HTR-8/SVneo (cell line): ENCODE data around the gene SLC25A5.
A peak's percentile ranks its signal among the peaks of the same experiment; 100 is the strongest.
"Not testable (repeated sequence)": the region's sequence is repeated elsewhere in the genome, so short reads cannot be mapped to it uniquely, and the experiment has no call there.

ENCODE experiments used
- DNase-seq: peaks from one replicate; pipeline ENCODE4 v3.0.0; 2011; ENCODE audit warnings: low spot score, mixed read lengths; ENCODE audit not compliant: insufficient read length
- FAIRE-seq: peaks from 2 replicates; lab custom pipeline; 2011; peaks lifted over from hg19 to GRCh38; lab: Jason Lieb, UNC

SLC25A5 gene

GRCh38 chrX:119475389-119476101, 7.3 kb downstream of the SLC25A5 start:
- no peak for DNase-seq
- FAIRE-seq = no peak

- DNase-seq (peak; percentile 40), FAIRE-seq (no peak)
Measured at GRCh38 chrX:119477812-119478232, 9.6 kb downstream of the SLC25A5 start.

GRCh38 chrX:119478504-119478903, 10.3 kb downstream of the SLC25A5 start:
- no peak for FAIRE-seq

GRCh38 chrX:119479845-119480244, 11.6 kb downstream of the SLC25A5 start:
- DNase-seq (no peak), FAIRE-seq (no peak)

More at GRCh38 chrX:119478504-119478903, 10.3 kb downstream of the SLC25A5 start:
- no peak for DNase-seq

GRCh38 chrX:119481323-119481801, 13.1 kb downstream of the SLC25A5 start:
- FAIRE-seq (no peak), DNase-seq (no peak)

- no peak for FAIRE-seq
- DNase-seq = no peak
Measured at GRCh38 chrX:119482041-119482440, 13.8 kb downstream of the SLC25A5 start.

GRCh38 chrX:119482481-119483480, 14.5 kb downstream of the SLC25A5 start:
- FAIRE-seq (no peak), DNase-seq (no peak)

- no peak for DNase-seq
- FAIRE-seq = no peak
Measured at GRCh38 chrX:119486745-119487144, 18.5 kb downstream of the SLC25A5 start.

GRCh38 chrX:119487766-119488165, 19.5 kb downstream of the SLC25A5 start:
- FAIRE-seq, DNase-seq: not testable (repeated sequence)

- FAIRE-seq = no peak
- peak; percentile 42 for DNase-seq
Measured at GRCh38 chrX:119488749-119489148, 20.5 kb downstream of the SLC25A5 start.

- DNase-seq = no peak
- FAIRE-seq = no peak
Measured at GRCh38 chrX:119489212-119490074, 21.2 kb downstream of the SLC25A5 start.

GRCh38 chrX:119492463-119492862, 24.2 kb downstream of the SLC25A5 start:
- no peak for DNase-seq
- no peak for FAIRE-seq

- FAIRE-seq, DNase-seq: not testable (repeated sequence)
Measured at GRCh38 chrX:119493851-119494495, 25.7 kb downstream of the SLC25A5 start.

GRCh38 chrX:119495734-119496726, 27.8 kb downstream of the SLC25A5 start:
- DNase-seq (no peak), FAIRE-seq (no peak)

- DNase-seq = no peak
Measured at GRCh38 chrX:119497185-119497584, 28.9 kb downstream of the SLC25A5 start.

GRCh38 chrX:119500061-119500800, 32.0 kb downstream of the SLC25A5 start:
- FAIRE-seq (no peak), DNase-seq (no peak)

More at GRCh38 chrX:119497185-119497584, 28.9 kb downstream of the SLC25A5 start:
- FAIRE-seq = no peak

- no peak for FAIRE-seq
- DNase-seq = no peak
Measured at GRCh38 chrX:119501511-119502148, 33.4 kb downstream of the SLC25A5 start.
